DND-41 (cell line): ENCODE results near the gene SLC22A31.

ENCODE experiments used
- ATAC-seq: fragments of 200-7000 bp; cut with Tn5 transposase; 3 replicates; pipeline ENCODE4 v1.9.1; 2021; ENCODE audit warnings: low read depth; ENCODE audit not compliant: insufficient read depth
- DNase-seq: peaks from one replicate; pipeline ENCODE4 v3.0.0-alpha.2; 2020
- H2AFZ ChIP-seq: 2 replicates; pipeline ENCODE4 v1.6.0; 2012; ENCODE audit warnings: low read depth, low read length
- H3K27ac ChIP-seq: 2 replicates; pipeline ENCODE4 v1.5.1; 2012; ENCODE audit warnings: low read length, inconsistent platforms
- H3K27me3 ChIP-seq: fragments of 200-600 bp; sonication (generic); 2 replicates; pipeline ENCODE4 v1.6.0; 2012; ENCODE audit warnings: low read length, mild to moderate bottlenecking, inconsistent platforms; ENCODE audit not compliant: insufficient read depth, poor library complexity
- H3K36me3 ChIP-seq: 2 replicates; pipeline ENCODE4 v1.5.1; 2012; ENCODE audit warnings: low read length, inconsistent platforms; ENCODE audit not compliant: insufficient read depth
- H3K4me1 ChIP-seq: 2 replicates; pipeline ENCODE4 v1.5.1; 2012; ENCODE audit warnings: mild to moderate bottlenecking, low read length; ENCODE audit not compliant: insufficient read depth
- H3K4me2 ChIP-seq: 2 replicates; pipeline ENCODE4 v1.6.0; 2012; ENCODE audit warnings: mild to moderate bottlenecking, moderate library complexity, low read length, inconsistent platforms; ENCODE audit not compliant: insufficient read depth
- H3K4me3 ChIP-seq, 2 experiments: fragments of 200-600 bp in 1 of 2; shearing (Covaris generic) in 1 of 2; 2 replicates each; pipeline ENCODE4 v1.5.1; 2012 to 2016; ENCODE audit warnings: inconsistent platforms in 2 of 2, low read length in 2 of 2, mild to moderate bottlenecking in 2 of 2, low read depth in 1 of 2, moderate library complexity in 1 of 2
- H3K79me2 ChIP-seq: 2 replicates; pipeline ENCODE4 v1.6.0; 2012; ENCODE audit warnings: low read length, inconsistent platforms; ENCODE audit not compliant: insufficient read depth
- H3K9ac ChIP-seq: 2 replicates; pipeline ENCODE4 v1.6.0; 2012; ENCODE audit warnings: low read depth, mild to moderate bottlenecking, inconsistent platforms, low read length, moderate library complexity
- H3K9me3 ChIP-seq: 2 replicates; pipeline ENCODE4 v1.5.1; 2012; ENCODE audit warnings: low read length, moderate library complexity, mild to moderate bottlenecking, inconsistent platforms; ENCODE audit not compliant: insufficient read depth, severe bottlenecking
- H4K20me1 ChIP-seq: 2 replicates; pipeline ENCODE4 v1.6.0; 2012; ENCODE audit warnings: low read length; ENCODE audit not compliant: insufficient read depth
- CTCF ChIP-seq: IDR thresholded peaks from 2 replicates; pipeline ENCODE4 v1.5.1; 2012; ENCODE audit warnings: borderline replicate concordance, low read length, moderate library complexity, mild to moderate bottlenecking; ENCODE audit not compliant: poor library complexity, severe bottlenecking; ENCODE audit errors: extremely low read depth
- EZH2 ChIP-seq: IDR thresholded peaks from 3 replicates; pipeline ENCODE4 v1.6.1; 2012; ENCODE audit warnings: borderline replicate concordance, low read depth, mild to moderate bottlenecking, moderate library complexity, low read length, inconsistent platforms; ENCODE audit not compliant: severe bottlenecking

The SLC22A31 gene

DNA sequence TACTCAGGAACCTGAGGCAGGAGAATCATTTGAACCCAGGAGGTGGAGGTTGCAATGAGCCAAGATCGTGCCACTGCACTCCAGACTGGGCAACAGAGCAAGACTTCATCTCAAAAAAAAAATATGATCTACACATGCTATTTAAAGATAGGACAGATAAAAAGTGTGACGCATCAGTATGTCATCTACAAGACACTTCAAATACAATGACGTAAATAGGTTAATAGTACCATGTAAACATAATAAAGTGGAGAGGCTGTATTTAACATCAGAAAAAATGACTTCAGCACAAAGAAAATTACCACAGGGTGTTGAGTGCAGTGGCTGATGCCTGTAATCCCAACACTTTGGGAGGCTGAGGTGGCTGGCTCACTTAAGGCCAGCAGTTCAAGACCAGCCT is 37.4 kb upstream of the SLC22A31 start:
- no peaks in the 10 kb centered on the region for H4K20me1 ChIP-seq
- no peak overlapping the region for H3K27ac ChIP-seq
- no peaks in the 10 kb centered on the region for H3K27me3 ChIP-seq
- H2AFZ ChIP-seq: no peak overlapping the region
- no peak overlapping the region for H3K4me2 ChIP-seq
- H3K9me3 ChIP-seq: no peaks in the 10 kb centered on the region
- TF ChIP-seq EZH2: no peak
- no peak for TF ChIP-seq CTCF
- peaks cover 13% of the 10 kb centered on the region; the same call in 1 of the 2 replicates for H3K36me3 ChIP-seq
- H3K4me1 ChIP-seq: peaks cover 14% of the 10 kb centered on the region
- H3K4me3 ChIP-seq: no peak overlapping the region
- DNase-seq (no peak), ATAC-seq (no peak)
- peaks cover 8% of the 10 kb centered on the region for H3K79me2 ChIP-seq
- no peak overlapping the region for H3K9ac ChIP-seq

GRCh38 chr16:89233678-89234490 is 33.5 kb upstream of the SLC22A31 start:
- no peaks in the 10 kb centered on the region for H3K27me3 ChIP-seq
- H3K9me3 ChIP-seq: no peaks in the 10 kb centered on the region
- no peak for ATAC-seq
- H3K27ac ChIP-seq: no peak overlapping the region
- H3K79me2 ChIP-seq: 0 out of 2 replicates have a peak, but pooled peaks cover 3% of the 10 kb centered on the region
- TF ChIP-seq CTCF (no peak), EZH2 (no peak)
- no peaks in the 10 kb centered on the region for H4K20me1 ChIP-seq
- no peak overlapping the region for H3K4me2 ChIP-seq
- H3K9ac ChIP-seq: no peak overlapping the region
- no peaks in the 10 kb centered on the region for H3K4me1 ChIP-seq
- no peak for DNase-seq
- H3K36me3 ChIP-seq: peaks cover 41% of the 10 kb centered on the region
- H3K4me3 ChIP-seq: no peak overlapping the region
- no peak overlapping the region for H2AFZ ChIP-seq

DNA sequence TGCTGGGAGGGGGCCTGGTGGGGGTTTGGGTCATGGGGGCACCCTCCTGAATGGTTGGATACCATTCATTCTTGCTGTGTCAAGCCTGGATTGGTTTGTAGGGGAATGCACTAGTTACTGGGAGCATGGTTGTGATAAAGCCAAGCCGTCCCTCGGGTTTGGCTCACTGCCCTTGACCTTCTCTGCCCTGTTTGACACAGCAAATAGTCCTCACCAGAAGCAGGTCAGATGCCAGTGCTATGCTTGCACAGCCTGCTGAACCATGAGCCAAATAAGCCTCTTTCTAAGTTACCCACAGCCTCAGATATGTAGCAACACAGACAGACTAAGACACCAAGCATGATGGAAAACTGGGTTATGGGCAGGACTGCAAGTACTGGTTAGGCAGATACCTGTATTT is 31.8 kb upstream of the SLC22A31 start:
- H3K4me2 ChIP-seq: no peak overlapping the region
- H3K4me1 ChIP-seq: no peaks in the 10 kb centered on the region
- no peak overlapping the region for H2AFZ ChIP-seq
- H3K27ac ChIP-seq: no peak overlapping the region
- no peak overlapping the region for H3K9ac ChIP-seq
- no peak for TF ChIP-seq EZH2
- no peak for TF ChIP-seq CTCF
- H3K79me2 ChIP-seq: 0 out of 2 replicates have a peak, but pooled peaks cover 3% of the 10 kb centered on the region
- no peak for ATAC-seq
- H4K20me1 ChIP-seq: no peaks in the 10 kb centered on the region
- DNase-seq: no peak
- no peaks in the 10 kb centered on the region for H3K9me3 ChIP-seq
- no peaks in the 10 kb centered on the region for H3K27me3 ChIP-seq
- no peak overlapping the region for H3K4me3 ChIP-seq
- peaks cover 59% of the 10 kb centered on the region for H3K36me3 ChIP-seq
